HG03108 (cell line): ENCODE results near the gene ZNF557.
A peak's percentile ranks its signal among the peaks of the same experiment; 100 is the strongest.

ENCODE experiments used
- ATAC-seq: cut with Tn5 transposase; IDR thresholded peaks from one replicate; pipeline ENCODE4 v1.9.1; 2021; ENCODE audit warnings: moderate library complexity; ENCODE audit not compliant: unreplicated experiment

ZNF557 gene

GRCh38 chr19:7074705-7075282 is 5.3 kb downstream of the ZNF557 start:
- no peak for ATAC-seq

GRCh38 chr19:7076151-7076550 is 6.6 kb downstream of the ZNF557 start:
- no peak for ATAC-seq

GRCh38 chr19:7078008-7078407 is 8.5 kb downstream of the ZNF557 start:
- no peak for ATAC-seq

GRCh38 chr19:7083076-7083956 is 13.8 kb downstream of the ZNF557 start:
- ATAC-seq, result no peak

GRCh38 chr19:7088999-7089398 is 19.5 kb downstream of the ZNF557 start:
- ATAC-seq, result no peak

GRCh38 chr19:7098096-7098495 is 28.6 kb downstream of the ZNF557 start:
- no peak for ATAC-seq

GRCh38 chr19:7098701-7099596 is 29.4 kb downstream of the ZNF557 start:
- ATAC-seq, result peak; percentile 76

GRCh38 chr19:7099597-7099921 is 30.1 kb downstream of the ZNF557 start:
- no peak for ATAC-seq

GRCh38 chr19:7101498-7102253 is 32.2 kb downstream of the ZNF557 start:
- ATAC-seq, result no peak

GRCh38 chr19:7104747-7105447 is 35.4 kb downstream of the ZNF557 start:
- no peak for ATAC-seq

- ATAC-seq, result no peak
Observed at GRCh38 chr19:7106711-7107657, 37.5 kb downstream of the ZNF557 start.

- ATAC-seq, result no peak
Observed at GRCh38 chr19:7109678-7110289, 40.3 kb downstream of the ZNF557 start.

- ATAC-seq, result no peak
Observed at GRCh38 chr19:7112675-7113074, 43.2 kb downstream of the ZNF557 start.

- ATAC-seq, result no peak
Observed at GRCh38 chr19:7113233-7113632, 43.7 kb downstream of the ZNF557 start.

GRCh38 chr19:7115721-7116120 is 46.2 kb downstream of the ZNF557 start:
- no peak for ATAC-seq

- no peak for ATAC-seq
Observed at GRCh38 chr19:7117248-7117647, 47.7 kb downstream of the ZNF557 start.

GRCh38 chr19:7119582-7119981 is 50.1 kb downstream of the ZNF557 start:
- no peak for ATAC-seq

GRCh38 chr19:7120499-7120898 is 51.0 kb downstream of the ZNF557 start:
- no peak for ATAC-seq

- no peak for ATAC-seq
Observed at GRCh38 chr19:7122701-7123100, 53.2 kb downstream of the ZNF557 start.
